Measurements from ENCODE around the gene GCAT.

DNA sequence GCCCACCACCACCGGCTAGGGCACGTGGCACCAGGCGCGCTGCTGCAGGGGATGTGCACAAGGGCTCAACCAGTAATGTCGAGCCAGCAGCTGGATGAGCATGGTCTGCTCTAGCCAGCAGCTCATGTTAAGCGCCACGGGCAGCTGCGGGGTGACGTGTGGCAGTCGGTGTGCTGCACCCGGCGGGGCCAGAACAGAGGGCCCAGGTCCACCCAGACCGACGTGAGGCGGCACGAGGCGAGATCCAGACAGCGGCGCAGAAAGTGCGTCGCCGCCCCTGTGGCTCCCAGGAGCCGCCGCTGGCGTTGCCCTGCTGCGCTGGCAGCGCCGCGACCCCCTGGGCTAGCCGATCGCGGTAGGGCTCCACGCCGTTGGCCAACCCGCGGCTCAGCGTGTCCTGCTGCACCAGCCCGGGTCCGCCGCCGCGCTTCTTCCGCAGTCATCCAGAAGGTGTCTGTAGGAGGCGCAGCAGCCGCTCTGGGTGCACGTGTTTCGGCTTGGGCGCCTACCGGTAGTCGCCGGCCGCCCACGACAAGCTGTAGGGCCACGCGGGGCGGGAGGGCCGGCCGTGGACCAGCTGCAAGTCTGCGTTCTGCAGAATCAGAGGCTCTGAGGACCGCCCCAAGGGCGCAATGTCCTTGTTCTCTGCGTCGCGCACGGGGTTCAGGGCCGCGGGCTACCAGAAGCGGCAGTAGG lies 10.8 kb downstream of the GCAT start:
- TF ChIP-seq, protein P1, sequence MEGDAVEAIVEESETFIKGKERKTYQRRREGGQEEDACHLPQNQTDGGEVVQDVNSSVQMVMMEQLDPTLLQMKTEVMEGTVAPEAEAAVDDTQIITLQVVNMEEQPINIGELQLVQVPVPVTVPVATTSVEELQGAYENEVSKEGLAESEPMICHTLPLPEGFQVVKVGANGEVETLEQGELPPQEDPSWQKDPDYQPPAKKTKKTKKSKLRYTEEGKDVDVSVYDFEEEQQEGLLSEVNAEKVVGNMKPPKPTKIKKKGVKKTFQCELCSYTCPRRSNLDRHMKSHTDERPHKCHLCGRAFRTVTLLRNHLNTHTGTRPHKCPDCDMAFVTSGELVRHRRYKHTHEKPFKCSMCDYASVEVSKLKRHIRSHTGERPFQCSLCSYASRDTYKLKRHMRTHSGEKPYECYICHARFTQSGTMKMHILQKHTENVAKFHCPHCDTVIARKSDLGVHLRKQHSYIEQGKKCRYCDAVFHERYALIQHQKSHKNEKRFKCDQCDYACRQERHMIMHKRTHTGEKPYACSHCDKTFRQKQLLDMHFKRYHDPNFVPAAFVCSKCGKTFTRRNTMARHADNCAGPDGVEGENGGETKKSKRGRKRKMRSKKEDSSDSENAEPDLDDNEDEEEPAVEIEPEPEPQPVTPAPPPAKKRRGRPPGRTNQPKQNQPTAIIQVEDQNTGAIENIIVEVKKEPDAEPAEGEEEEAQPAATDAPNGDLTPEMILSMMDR (IDR thresholded peaks at IDR 0.05; ENCODE audit: poor library complexity, severe bottlenecking) = peak; percentile 51
- TF ChIP-seq EZH2 (IDR thresholded peaks at IDR 0.05; ENCODE audit: borderline replicate concordance, insufficient read depth, low read length, poor library complexity, severe bottlenecking) (no peak), POLR2AphosphoS5 (IDR thresholded peaks at IDR 0.05) (no peak), RAD21 (conservative IDR thresholded peaks at IDR 0.05) (no peak), MXI1 (conservative IDR thresholded peaks at IDR 0.05; ENCODE audit: poor library complexity, severe bottlenecking) (peak; percentile 53)

Measured in neural cell (in vitro differentiated cells).